Diencephalon (tissue), 1 donor: ENCODE measurements around the gene NFYB. TPM values are rescaled to one million over a fixed set of nuclear protein-coding genes. Genes with fewer than 3 reads are reported as not detected.

ENCODE experiments used
- small RNA-seq: library from RNA; depleted of rRNA; stranded (forward); fragments of <200 nt; gene quantifications from one replicate; pipeline ENCODE3, GENCODE V24; 2014
- total RNA-seq: library from RNA; depleted of rRNA; stranded (reverse); fragments of >200 nt; gene quantifications from one replicate; pipeline ENCODE4 v1.2.3, GENCODE V29; 2014

NFYB gene
- total RNA-seq, result 33.2 TPM

DNA sequence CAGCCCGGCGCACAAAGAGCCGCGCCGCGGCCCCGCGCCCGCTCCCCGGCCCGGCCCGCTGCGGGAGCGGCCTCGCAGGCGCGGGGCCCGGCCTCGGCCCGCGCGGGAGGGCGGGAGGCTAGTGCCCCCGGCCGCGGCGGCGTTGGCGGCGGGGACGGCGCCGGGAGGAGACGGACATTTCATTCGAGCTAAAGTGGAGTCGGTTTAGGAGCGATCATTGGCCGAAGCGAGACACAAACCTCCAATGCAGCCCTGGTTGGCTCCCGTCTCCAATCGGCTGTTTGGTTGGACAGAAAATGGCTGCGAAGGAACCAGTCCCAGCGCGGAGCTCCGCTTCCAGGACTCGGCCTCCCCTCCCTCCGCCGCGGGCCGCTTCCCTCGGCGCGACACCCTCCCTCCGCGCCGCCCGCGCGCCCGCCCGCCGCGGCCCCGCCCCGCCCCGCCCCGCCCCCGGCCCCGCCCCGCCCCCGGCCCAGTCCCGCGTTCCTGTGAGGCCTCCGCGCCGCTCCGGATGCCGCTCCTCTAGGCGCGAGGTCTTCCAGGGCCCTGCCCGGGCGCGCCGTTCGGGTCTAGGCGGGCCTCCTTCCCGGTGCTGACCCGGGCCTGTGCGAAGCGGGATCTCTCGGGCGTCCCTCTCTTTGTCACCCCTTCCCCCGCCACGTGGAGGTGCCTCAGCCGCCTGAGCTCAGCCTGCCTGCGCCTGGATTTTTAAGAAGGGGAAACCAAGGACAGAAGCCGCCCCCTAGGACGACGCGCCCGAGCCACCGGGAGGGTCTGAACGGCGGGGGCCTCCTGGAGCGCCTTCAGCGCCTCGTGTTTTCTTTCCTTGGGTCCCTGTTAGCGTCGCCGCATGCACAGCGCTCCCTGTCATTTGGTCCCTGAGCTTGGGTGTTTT is at the start of gene NFYB:
Gene NFYB (minus strand): TSS at position 309 of the 895 bp plus-strand sequence. CDS start 2,757 bp downstream, outside the sequence.

Small RNAs within 50 kb of the gene (small RNA-seq; reads per million reads assigned to genes)
- gene RNA5SP370, result not detected

Other genes starting within 250 kb of the NFYB start
- gene HSP90B1, start 207.8 kb downstream of the NFYB start, total RNA-seq, result 221 TPM
- 37.6 TPM for gene TDG, start 172.3 kb downstream of the NFYB start, total RNA-seq
- gene GLT8D2, start 88.0 kb downstream of the NFYB start, total RNA-seq, result 11.5 TPM
- gene HCFC2, start 73.7 kb downstream of the NFYB start, total RNA-seq, result 49.6 TPM
- gene TXNRD1, start 77.6 kb upstream of the NFYB start, total RNA-seq, result 83.0 TPM
- gene EID3, start 165.5 kb upstream of the NFYB start, total RNA-seq, result 6.5 TPM